GM12801 (cell line): ENCODE data around the gene SLC9A7.

Source experiments
- TF ChIP-seq, protein P1 (sequence below): IDR thresholded peaks from one replicate; pipeline ENCODE4 v1.5.1; 2011; ENCODE audit warnings: control low read depth; ENCODE audit not compliant: insufficient read length; ENCODE audit errors: extremely low read depth

Gene SLC9A7

GRCh38 chrX:46665232-46666152, 93.4 kb downstream of the SLC9A7 start:
- TF ChIP-seq, protein P1, sequence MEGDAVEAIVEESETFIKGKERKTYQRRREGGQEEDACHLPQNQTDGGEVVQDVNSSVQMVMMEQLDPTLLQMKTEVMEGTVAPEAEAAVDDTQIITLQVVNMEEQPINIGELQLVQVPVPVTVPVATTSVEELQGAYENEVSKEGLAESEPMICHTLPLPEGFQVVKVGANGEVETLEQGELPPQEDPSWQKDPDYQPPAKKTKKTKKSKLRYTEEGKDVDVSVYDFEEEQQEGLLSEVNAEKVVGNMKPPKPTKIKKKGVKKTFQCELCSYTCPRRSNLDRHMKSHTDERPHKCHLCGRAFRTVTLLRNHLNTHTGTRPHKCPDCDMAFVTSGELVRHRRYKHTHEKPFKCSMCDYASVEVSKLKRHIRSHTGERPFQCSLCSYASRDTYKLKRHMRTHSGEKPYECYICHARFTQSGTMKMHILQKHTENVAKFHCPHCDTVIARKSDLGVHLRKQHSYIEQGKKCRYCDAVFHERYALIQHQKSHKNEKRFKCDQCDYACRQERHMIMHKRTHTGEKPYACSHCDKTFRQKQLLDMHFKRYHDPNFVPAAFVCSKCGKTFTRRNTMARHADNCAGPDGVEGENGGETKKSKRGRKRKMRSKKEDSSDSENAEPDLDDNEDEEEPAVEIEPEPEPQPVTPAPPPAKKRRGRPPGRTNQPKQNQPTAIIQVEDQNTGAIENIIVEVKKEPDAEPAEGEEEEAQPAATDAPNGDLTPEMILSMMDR, result no peak

- TF ChIP-seq, protein P1, result no peak
Measured at GRCh38 chrX:46662188-46662958, 96.5 kb downstream of the SLC9A7 start.

DNA sequence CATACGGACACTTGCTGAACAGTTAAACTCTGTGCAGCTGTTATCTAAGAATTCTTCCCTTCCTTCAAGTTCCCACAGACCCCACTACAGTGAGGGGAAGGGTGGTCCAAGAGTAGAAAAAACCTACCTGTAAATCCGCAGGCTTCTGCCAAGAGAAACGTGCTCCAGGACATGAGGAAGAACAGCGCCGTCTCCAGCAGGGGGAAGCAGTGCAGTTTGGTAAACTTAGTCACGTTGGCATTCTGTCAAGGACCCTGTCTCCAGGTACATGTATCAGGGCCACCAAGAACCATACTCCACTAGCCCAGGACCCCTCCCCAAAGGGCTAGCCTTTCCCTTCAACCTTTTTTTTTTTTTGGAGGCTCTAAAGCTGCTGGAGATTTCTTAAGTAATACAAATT, 105.4 kb downstream of the SLC9A7 start:
- TF ChIP-seq, protein P1, result no peak

DNA sequence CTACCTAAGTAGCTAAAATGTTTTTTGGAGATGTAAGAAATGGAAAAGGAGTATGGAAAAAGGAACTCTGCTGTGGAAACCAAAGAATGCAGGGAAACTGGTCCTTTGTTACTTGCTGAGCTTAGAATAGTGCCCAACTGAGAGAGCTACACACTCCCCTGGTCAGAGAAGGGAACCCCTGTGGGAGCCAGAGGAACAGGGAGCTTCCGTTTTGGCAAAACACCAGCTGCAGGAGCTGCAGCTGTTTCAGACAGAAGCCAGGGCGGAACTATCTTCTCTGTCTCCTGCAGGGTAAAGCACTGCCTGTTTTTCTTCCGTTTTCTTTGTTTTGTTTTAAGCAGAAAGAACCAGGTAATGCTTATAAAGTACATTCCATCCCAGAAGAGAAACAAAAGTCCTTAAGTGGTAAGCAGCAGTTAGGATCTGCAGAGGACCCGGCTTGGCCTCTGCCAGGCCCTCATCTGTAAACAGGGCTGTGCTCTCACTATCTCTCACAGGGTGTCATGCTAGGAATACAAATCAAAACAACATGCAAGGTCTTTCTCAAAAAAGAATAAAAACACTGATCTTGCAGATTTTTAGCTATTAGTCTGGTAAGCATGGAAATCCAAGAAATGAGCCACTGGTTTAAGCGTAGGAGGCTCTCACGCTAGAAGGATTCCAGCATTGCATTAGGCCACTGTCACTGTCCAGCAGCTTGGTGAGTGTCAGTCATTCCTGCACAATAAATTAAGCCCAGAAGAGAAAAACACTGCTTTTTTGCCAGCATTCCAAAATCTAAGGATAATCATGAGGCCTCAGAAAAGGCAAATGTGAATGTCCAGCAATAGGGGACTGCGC, 109.3 kb downstream of the SLC9A7 start:
- TF ChIP-seq, protein P1, result no peak

GRCh38 chrX:46648660-46649059, 110.3 kb downstream of the SLC9A7 start:
- TF ChIP-seq, protein P1, result no peak

GRCh38 chrX:46647251-46647650, 111.7 kb downstream of the SLC9A7 start:
- TF ChIP-seq, protein P1, result no peak

- TF ChIP-seq, protein P1, result no peak
Measured at GRCh38 chrX:46645614-46646013, 113.3 kb downstream of the SLC9A7 start.
